ENCODE data around the gene ZNF155. TPM values are rescaled to one million over a fixed set of nuclear protein-coding genes. Genes with fewer than 3 reads are reported as not detected.

The ZNF155 gene
- total and polyA plus RNA-seq, 2 donors (not counting 3 experiments of a cell fraction or from before 2014, with no cell fraction given), result 2.0 to 5.9 TPM

DNA sequence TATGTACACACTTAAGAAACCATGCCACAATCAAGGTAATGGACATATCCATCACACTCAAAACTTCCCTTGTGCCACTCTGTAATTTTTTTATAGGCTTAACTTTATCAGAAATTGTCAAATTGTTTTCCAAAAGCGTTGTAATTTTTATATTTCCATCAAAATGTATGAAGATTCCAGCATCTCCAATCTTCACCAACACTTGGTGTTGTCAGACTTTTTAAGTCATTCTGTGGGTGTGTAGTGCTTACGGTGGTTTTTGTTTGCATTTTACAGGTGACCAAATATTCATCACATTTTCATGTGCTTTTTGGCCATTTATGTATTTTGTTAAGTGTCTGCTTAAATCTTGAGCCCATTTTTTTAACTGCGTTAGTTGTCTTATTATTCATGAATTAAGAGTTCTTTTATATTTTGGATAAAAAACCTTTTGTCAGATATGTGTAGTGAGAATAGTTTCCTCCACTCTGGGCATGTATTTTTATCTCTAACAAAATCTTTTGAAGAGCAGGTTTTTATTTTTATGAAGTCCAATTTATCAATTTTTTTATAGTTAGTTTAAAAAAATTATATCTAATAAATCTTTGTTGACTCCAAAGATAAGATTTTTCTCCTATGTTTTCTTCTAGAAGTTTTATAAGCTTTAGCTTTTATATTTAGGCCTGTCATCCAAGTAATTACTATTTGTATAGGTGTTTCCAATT lies 44.3 kb upstream of the ZNF155 start:
- FAIRE-seq, result no peak
- H3K4me1 ChIP-seq (ENCODE audit: control insufficient read depth, extremely low read depth, insufficient read depth, low read length), result peaks cover 4% of the 10 kb centered on the region
- CTCF ChIA-PET, result interaction anchor here (1.2 kb wide), 1 partner anchor 11 kb away, joined by 3 read pairs; the partner anchor contains the start of gene ZNF221
- no peak overlapping the region for H3K4me3 ChIP-seq (replicated peaks in 1 of 3; ENCODE audit: insufficient read depth in 1 of 3, low read depth in 1 of 3, low read length in 3 of 3)
- no peak for DNase-seq (ENCODE audit: low read depth, low spot score)
- POLR2A ChIA-PET, result no interaction called here
- no peak overlapping the region for H3K27ac ChIP-seq (ENCODE audit: insufficient read depth, low read depth, low read length)
- dilution Hi-C loops (cut with MboI; ENCODE audit: extremely low pct_ligation_motif_present, low sequenced_read_pairs), result no loop called here
- no peak overlapping the region for H3K4me2 ChIP-seq (ENCODE audit: insufficient read depth, low read length)
- H3K36me3 ChIP-seq (ENCODE audit: control insufficient read depth in 2 of 2, extremely low read depth in 1 of 2, insufficient read depth in 2 of 2, low read length in 2 of 2), result no peaks in the 10 kb centered on the region
- H3K79me2 ChIP-seq (ENCODE audit: control insufficient read depth, insufficient read depth, low read length), result no peaks in the 10 kb centered on the region
- no peak overlapping the region for H2AFZ ChIP-seq (ENCODE audit: low read depth, low read length)
- H4K20me1 ChIP-seq (replicated peaks; ENCODE audit: control insufficient read depth, extremely low read depth, insufficient read depth, low read length), result no peaks in the 10 kb centered on the region
- H3K27me3 ChIP-seq (ENCODE audit: control insufficient read depth in 2 of 2, insufficient read depth in 2 of 2, low read length in 2 of 2), result peaks cover 0 to 2% of the 10 kb centered on the region in 2 experiments
- H3K9me1 ChIP-seq (replicated peaks; ENCODE audit: control insufficient read depth, extremely low read depth, insufficient read depth, low read length), result no peaks in the 10 kb centered on the region
- BruUV-seq (replicated peaks), result no TSS peak
- TF ChIP-seq, protein P1, sequence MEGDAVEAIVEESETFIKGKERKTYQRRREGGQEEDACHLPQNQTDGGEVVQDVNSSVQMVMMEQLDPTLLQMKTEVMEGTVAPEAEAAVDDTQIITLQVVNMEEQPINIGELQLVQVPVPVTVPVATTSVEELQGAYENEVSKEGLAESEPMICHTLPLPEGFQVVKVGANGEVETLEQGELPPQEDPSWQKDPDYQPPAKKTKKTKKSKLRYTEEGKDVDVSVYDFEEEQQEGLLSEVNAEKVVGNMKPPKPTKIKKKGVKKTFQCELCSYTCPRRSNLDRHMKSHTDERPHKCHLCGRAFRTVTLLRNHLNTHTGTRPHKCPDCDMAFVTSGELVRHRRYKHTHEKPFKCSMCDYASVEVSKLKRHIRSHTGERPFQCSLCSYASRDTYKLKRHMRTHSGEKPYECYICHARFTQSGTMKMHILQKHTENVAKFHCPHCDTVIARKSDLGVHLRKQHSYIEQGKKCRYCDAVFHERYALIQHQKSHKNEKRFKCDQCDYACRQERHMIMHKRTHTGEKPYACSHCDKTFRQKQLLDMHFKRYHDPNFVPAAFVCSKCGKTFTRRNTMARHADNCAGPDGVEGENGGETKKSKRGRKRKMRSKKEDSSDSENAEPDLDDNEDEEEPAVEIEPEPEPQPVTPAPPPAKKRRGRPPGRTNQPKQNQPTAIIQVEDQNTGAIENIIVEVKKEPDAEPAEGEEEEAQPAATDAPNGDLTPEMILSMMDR (IDR thresholded peaks at IDR 0.05; ENCODE audit: extremely low read depth in 1 of 2, insufficient read depth in 1 of 2, low read depth in 1 of 2, low read length in 2 of 2), result no peak
- TF ChIP-seq EZH2 (IDR thresholded peaks at IDR 0.05; ENCODE audit: borderline replicate concordance, low read depth, low read length, severe bottlenecking) (no peak), GATA2 (IDR thresholded peaks at IDR 0.05; ENCODE audit: insufficient read depth, insufficient read length, low read depth, low read length) (no peak), POLR2A (IDR thresholded peaks at IDR 0.05; ENCODE audit: low read depth, low read length) (no peak), FOS (IDR thresholded peaks at IDR 0.05; ENCODE audit: borderline replicate concordance, insufficient read depth, low read length) (no peak), POLR2AphosphoS5 (IDR thresholded peaks at IDR 0.05; ENCODE audit: insufficient read depth, low read depth, low read length) (no peak), MYC (IDR thresholded peaks at IDR 0.05; ENCODE audit: low read depth, low read length) (no peak), JUN (IDR thresholded peaks at IDR 0.05; ENCODE audit: borderline replicate concordance, insufficient read depth, insufficient read length, low read depth) (no peak)
- TF ChIP-seq, protein P2, sequence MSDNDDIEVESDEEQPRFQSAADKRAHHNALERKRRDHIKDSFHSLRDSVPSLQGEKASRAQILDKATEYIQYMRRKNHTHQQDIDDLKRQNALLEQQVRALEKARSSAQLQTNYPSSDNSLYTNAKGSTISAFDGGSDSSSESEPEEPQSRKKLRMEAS (IDR thresholded peaks at IDR 0.05; ENCODE audit: insufficient read depth, insufficient read length), result no peak
- no peak overlapping the region for H3K9ac ChIP-seq (replicated peaks; ENCODE audit: extremely low read depth, insufficient read depth, low read length)
- intact Hi-C loops (cut with micrococcal nuclease), result loop anchor here (5.0 kb wide), 1 partner anchor 112 kb away; the partner anchor contains the start of gene ZNF283
- H3K9me3 ChIP-seq (replicated peaks; ENCODE audit: control insufficient read depth, insufficient read depth, low read length), result no peaks in the 10 kb centered on the region

Measured in endothelial cell of umbilical vein (primary cell).